ENCODE results near the gene RPH3AL. TPM values are rescaled to one million over a fixed set of nuclear protein-coding genes. Genes with fewer than 3 reads are reported as not detected.

RPH3AL gene
- total RNA-seq, 4 donors from 2014 or later: 8.6 to 21.0 (median 17.4) TPM

DNA sequence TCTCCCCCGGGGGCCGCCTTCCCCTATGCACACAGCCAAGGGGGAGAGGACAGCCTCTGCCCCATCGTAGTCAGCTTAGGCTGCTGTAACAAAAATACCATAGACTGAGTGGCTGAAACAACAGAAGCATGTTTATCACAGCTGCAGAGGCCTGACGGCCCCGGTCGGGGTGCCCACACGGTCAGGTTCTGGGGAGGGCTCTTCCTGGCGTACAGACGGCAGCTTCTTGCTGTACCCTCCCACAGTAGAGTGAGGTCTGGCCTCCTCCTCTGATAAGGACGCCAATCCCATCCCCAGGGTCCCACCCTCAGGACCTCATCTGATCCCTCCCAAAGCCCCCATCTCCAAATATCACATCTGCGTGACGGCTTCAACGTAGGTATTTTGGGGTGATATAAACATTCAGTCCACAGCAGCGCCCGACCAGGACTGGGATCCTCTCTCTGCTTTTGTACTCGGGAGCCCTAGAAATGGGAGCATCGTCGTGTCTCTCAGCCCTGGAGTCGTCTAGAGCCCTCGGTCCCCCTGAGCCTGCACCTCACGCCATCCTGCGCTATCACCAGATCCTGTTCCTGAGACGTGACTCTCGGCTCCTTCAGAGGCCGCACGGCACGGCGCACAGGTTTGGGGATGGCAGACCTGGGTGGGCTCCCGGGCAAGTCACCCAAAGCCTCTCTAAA, 67.8 kb downstream of the RPH3AL start:
- WGBS, 2 donors (ENCODE audit: low coverage in 1 of 2): 82% methylated on average over 12 of the region's 29 CpGs; no CpG with 5 or more reads in 1 of the 2 donors
- ATAC-seq: no peak
- Histone ChIP-seq H3K36me3 (no peaks in the 10 kb centered on the region), H3K4me1 (no peaks in the 10 kb centered on the region), H3K27ac (no peak overlapping the region), H3K27me3 (no peaks in the 10 kb centered on the region), H3K9me3 (no peaks in the 10 kb centered on the region), H3K4me3 (no peak overlapping the region)
- TF ChIP-seq POLR2A (IDR thresholded peaks at IDR 0.05) (no peak), POLR2AphosphoS5 (IDR thresholded peaks at IDR 0.05) (no peak), EP300 (IDR thresholded peaks at IDR 0.05) (no peak)
- TF ChIP-seq, protein P1, sequence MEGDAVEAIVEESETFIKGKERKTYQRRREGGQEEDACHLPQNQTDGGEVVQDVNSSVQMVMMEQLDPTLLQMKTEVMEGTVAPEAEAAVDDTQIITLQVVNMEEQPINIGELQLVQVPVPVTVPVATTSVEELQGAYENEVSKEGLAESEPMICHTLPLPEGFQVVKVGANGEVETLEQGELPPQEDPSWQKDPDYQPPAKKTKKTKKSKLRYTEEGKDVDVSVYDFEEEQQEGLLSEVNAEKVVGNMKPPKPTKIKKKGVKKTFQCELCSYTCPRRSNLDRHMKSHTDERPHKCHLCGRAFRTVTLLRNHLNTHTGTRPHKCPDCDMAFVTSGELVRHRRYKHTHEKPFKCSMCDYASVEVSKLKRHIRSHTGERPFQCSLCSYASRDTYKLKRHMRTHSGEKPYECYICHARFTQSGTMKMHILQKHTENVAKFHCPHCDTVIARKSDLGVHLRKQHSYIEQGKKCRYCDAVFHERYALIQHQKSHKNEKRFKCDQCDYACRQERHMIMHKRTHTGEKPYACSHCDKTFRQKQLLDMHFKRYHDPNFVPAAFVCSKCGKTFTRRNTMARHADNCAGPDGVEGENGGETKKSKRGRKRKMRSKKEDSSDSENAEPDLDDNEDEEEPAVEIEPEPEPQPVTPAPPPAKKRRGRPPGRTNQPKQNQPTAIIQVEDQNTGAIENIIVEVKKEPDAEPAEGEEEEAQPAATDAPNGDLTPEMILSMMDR (IDR thresholded peaks at IDR 0.05): no peak

DNA sequence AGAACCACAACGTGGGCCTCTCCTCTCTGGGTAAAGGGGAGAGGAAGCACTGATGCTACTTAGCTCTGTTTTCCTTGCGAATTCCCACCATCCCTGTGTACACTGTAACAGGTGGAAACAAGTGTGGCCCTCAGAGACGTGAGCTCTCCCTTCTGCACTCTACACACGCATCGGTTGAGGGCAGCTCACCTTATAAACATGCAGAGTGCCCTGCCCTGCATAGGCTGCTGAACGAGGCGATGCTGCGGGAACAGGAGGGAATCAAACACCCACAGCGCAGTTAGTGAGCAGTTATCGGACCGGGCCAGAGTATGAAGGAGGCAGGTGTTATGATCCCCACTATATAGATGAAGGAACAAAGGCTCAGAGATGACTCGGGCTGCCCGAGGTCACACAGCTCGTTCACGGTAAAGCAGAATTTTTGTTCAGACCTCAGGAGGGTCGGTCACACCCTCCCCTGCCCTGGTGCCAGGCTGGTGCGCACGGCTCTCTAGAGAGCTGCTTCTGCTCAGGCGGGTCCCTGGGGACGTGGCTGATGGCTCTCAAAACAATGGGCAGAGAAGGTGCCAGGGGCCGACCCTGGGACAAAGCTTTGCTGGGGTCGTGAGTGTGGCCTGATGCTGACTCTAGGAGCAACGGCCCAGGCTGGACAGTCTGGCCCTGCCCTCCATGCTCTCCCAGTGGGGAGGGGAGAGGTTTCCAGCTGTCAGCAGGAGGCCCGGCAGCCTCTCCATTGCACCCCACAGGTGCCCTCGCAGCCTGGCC, 68.5 kb downstream of the RPH3AL start:
- no peaks in the 10 kb centered on the region for H3K36me3 ChIP-seq
- WGBS, 2 donors (ENCODE audit: low coverage in 1 of 2): 83 to 91% methylated on average over 4 to 13 of the region's 25 CpGs
- H3K4me1 ChIP-seq: no peaks in the 10 kb centered on the region
- no peak overlapping the region for H3K4me3 ChIP-seq
- no peak overlapping the region for H3K27ac ChIP-seq
- TF ChIP-seq POLR2A (IDR thresholded peaks at IDR 0.05) (no peak), POLR2AphosphoS5 (IDR thresholded peaks at IDR 0.05) (no peak), EP300 (IDR thresholded peaks at IDR 0.05) (no peak)
- TF ChIP-seq, protein P1 (IDR thresholded peaks at IDR 0.05): no peak
- no peak for ATAC-seq
- no peaks in the 10 kb centered on the region for H3K9me3 ChIP-seq
- H3K27me3 ChIP-seq: no peaks in the 10 kb centered on the region

DNA sequence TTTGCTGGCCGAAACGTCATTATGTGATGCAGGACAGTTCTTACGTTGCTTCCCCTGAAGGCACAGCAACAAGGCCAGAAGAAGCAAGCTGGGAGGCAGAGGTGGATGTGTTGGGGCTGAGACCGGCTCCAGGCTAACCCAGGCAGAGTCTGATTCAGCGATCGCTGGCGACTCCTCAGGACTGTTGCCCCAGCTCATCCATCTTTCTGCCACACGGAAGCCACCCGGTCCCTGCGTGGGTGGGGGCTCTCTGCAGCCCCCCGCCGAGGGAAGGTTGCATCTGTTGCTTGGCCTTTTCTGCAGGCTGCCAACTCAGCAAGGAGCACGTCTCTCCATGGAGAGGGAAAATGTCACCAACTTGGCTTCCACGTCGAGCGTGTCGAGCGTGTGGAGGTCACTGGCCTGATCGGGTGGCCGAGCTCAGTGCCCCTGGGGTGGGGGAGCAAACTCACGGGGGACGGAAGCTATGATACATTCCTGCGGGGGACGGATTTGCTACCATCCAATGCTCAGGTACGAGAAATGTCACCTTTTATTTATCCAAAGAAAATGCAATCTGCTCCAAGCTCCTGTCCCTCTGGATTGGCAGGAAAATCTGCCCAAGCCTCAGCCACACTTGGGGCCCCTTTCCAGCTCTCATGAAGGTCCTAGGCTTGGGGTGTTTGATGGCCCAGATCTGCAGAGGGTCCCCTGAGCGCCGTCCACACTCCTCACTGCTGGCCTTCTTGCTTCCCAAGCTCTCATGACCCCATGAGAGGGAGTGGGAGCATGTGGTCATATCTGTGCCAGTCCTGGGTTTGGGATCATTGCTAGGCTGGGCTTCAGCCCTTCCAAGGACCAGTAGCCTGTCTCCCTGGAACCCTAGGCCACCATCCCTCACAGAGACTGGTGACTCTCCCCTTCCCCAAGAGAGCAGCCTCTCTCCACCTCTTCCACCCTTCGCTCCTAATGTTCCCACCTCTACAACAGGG, 69.4 kb downstream of the RPH3AL start:
- ATAC-seq: no peak
- Histone ChIP-seq H3K27ac (no peak overlapping the region), H3K4me1 (no peaks in the 10 kb centered on the region), H3K4me3 (no peak overlapping the region), H3K27me3 (no peaks in the 10 kb centered on the region), H3K9me3 (no peaks in the 10 kb centered on the region), H3K36me3 (no peaks in the 10 kb centered on the region)
- WGBS, 2 donors (ENCODE audit: low coverage in 1 of 2): 78% methylated on average over 4 to 10 of the region's 28 CpGs
- TF ChIP-seq POLR2A (IDR thresholded peaks at IDR 0.05) (no peak), EP300 (IDR thresholded peaks at IDR 0.05) (no peak)

DNA sequence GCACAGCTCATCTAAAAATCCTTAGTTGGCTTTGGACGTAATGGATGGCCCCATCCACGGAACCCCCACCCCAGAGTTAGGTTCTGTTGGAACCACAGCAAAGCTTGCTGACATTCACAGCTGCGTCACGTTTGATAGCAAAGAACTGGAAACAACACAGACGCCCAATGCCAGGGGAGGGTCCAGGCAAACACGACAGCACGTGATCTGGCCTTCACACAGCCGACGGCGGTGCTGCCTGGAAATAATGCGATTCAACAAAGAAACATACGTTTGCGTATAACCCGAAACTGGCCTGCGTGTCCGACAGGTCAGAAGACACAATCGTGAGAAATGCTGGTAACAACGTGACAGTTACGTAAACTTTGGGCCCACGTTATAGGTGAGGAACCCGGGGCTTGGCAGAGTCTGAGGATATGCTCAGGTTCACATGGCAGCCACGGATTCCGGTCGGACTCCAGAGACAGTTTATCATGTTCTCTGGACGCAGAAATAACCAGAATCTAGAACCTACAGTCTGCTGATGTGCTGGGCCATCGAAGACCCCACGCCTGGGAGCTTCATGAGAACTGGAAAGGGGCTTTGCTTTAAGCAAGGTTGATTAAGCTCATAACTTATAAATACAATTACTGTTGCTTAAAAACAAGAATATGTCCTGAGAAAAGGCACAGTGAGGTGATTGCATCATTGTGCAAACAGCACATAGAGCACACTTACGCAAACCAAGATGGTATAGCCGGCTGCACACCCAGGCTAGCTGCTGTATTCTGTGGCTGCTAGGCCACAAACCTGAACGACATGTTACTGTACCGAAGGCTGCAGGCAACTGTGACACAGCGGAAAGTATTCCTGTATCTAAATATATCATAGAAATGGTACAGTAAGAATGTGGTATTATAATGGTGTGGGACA, 70.4 kb downstream of the RPH3AL start:
- H3K36me3 ChIP-seq: no peaks in the 10 kb centered on the region

More for the DNA sequence above, 70.4 kb downstream of the RPH3AL start:
- no peak overlapping the region for H3K27ac ChIP-seq
- H3K4me3 ChIP-seq: no peak overlapping the region
- TF ChIP-seq EP300 (IDR thresholded peaks at IDR 0.05): no peak
- no peak for TF ChIP-seq POLR2AphosphoS5 (IDR thresholded peaks at IDR 0.05)
- TF ChIP-seq, protein P1 (IDR thresholded peaks at IDR 0.05): no peak
- TF ChIP-seq POLR2A (IDR thresholded peaks at IDR 0.05): no peak
- no peaks in the 10 kb centered on the region for H3K9me3 ChIP-seq
- no peaks in the 10 kb centered on the region for H3K4me1 ChIP-seq
- ATAC-seq: no peak
- 82 to 84% methylated on average over 16 of the region's 32 CpGs for WGBS, 2 donors (ENCODE audit: low coverage in 1 of 2)
- H3K27me3 ChIP-seq: no peaks in the 10 kb centered on the region

Data from gastroesophageal sphincter (tissue), 4 donors.